SK-N-SH (cell line): ENCODE measurements around the gene HOXB8. TPM values are rescaled to one million over a fixed set of nuclear protein-coding genes. Genes with fewer than 3 reads are reported as not detected.

ENCODE experiments used
- CTCF ChIA-PET: fragments of 300-600, 350-600 bp; formaldehyde crosslinking; extraction: SDS; loops from one replicate; lab custom pipeline; 2021; lab: Yijun Ruan, JAX
- POLR2A ChIA-PET: fragments of 350-600 bp; sonication (Branson Sonifier 250); formaldehyde crosslinking; extraction: SDS; loops from one replicate; lab custom pipeline; 2020; ENCODE audit warnings: antibody characterized with exemption, inconsistent platforms; lab: Yijun Ruan, JAX
- DNase-seq: peaks from one replicate; pipeline ENCODE4 v3.0.0; 2012
- H2AFZ ChIP-seq: fragments of 200-600 bp; sonication (generic); 2 replicates; pipeline ENCODE4 v1.8.1; 2016; ENCODE audit warnings: antibody characterized with exemption, mild to moderate bottlenecking, low read depth
- H3F3A ChIP-seq: fragments of 200-600 bp; sonication (generic); replicated peaks from 2 replicates; pipeline ENCODE3; 2016; ENCODE audit warnings: antibody characterized with exemption, mild to moderate bottlenecking; ENCODE audit not compliant: insufficient read depth
- H3K27ac ChIP-seq, 2 experiments: fragments of 200-500 bp in 1 of 2; fragments of 200-600 bp in 1 of 2; sonication (Bioruptor generic) in 1 of 2; sonication (generic), shearing (Covaris generic) in 1 of 2; 2 replicates each; pipeline versions ENCODE4 v1.5.1 to v1.6.1; 2014 to 2016; ENCODE audit warnings: low read depth in 2 of 2, inconsistent platforms in 1 of 2, low read length in 1 of 2, mild to moderate bottlenecking in 1 of 2, mixed read lengths in 1 of 2
- H3K27me3 ChIP-seq: fragments of 200-600 bp; sonication (generic), shearing (Covaris generic); 2 replicates; pipeline ENCODE4 v1.6.1; 2016; ENCODE audit warnings: mixed run types; ENCODE audit not compliant: insufficient read depth
- H3K36me3 ChIP-seq, 2 experiments: fragments of 200-500 bp in 1 of 2; fragments of 200-600 bp in 1 of 2; sonication (Bioruptor generic) in 1 of 2; sonication (generic) in 1 of 2; replicated peaks in 1 of 2; 2 replicates each; pipeline versions ENCODE3 to v1.5.1; 2014 to 2016; ENCODE audit warnings: low read length in 1 of 2, mild to moderate bottlenecking in 1 of 2; ENCODE audit not compliant: insufficient read depth in 2 of 2, control insufficient read depth in 1 of 2
- H3K4me1 ChIP-seq, 2 experiments: fragments of 200-500 bp in 1 of 2; fragments of 200-600 bp in 1 of 2; sonication (Bioruptor generic) in 1 of 2; sonication (generic), shearing (Covaris generic) in 1 of 2; 2 replicates each; pipeline versions ENCODE4 v1.5.1 to v1.6.1; 2014 to 2016; ENCODE audit warnings: low read depth in 1 of 2, low read length in 1 of 2, mixed run types in 1 of 2; ENCODE audit not compliant: insufficient read depth in 2 of 2, control insufficient read depth in 1 of 2
- H3K4me2 ChIP-seq: fragments of 200-600 bp; sonication (generic), shearing (Covaris generic); 2 replicates; pipeline ENCODE4 v1.6.1; 2017; ENCODE audit warnings: mixed run types
- H3K4me3 ChIP-seq, 2 experiments: fragments of 200-500 bp in 1 of 2; fragments of 200-600 bp in 1 of 2; sonication (Bioruptor generic) in 1 of 2; sonication (generic), shearing (Covaris generic) in 1 of 2; 2 replicates each; pipeline versions ENCODE4 v1.5.1 to v1.8.1; 2014 to 2016; ENCODE audit warnings: low read depth in 2 of 2, inconsistent platforms in 1 of 2, low read length in 1 of 2, mild to moderate bottlenecking in 1 of 2, mixed read lengths in 1 of 2, moderate library complexity in 1 of 2
- H3K79me2 ChIP-seq: fragments of 200-600 bp; sonication (generic); 2 replicates; pipeline ENCODE4 v1.8.1; 2017; ENCODE audit warnings: mild to moderate bottlenecking; ENCODE audit not compliant: insufficient read depth
- H3K9ac ChIP-seq: fragments of 200-600 bp; sonication (generic); 2 replicates; pipeline ENCODE4 v1.6.1; 2017; ENCODE audit warnings: mixed run types
- H3K9me2 ChIP-seq: fragments of 200-600 bp; sonication (generic); 2 replicates; pipeline ENCODE4 v1.6.1; 2017; ENCODE audit warnings: mixed run types
- H3K9me3 ChIP-seq: fragments of 200-600 bp; sonication (generic); 2 replicates; pipeline ENCODE4 v1.6.1; 2017; ENCODE audit warnings: mixed run types, mild to moderate bottlenecking, moderate library complexity
- H4K20me1 ChIP-seq: fragments of 200-600 bp; sonication (generic); 2 replicates; pipeline ENCODE4 v1.6.1; 2017; ENCODE audit warnings: mild to moderate bottlenecking, mixed run types; ENCODE audit not compliant: insufficient read depth
- EZH2phosphoT487 ChIP-seq: fragments of 200-600 bp; sonication (generic); IDR thresholded peaks from 2 replicates; pipeline ENCODE4 v1.6.1; 2017; ENCODE audit warnings: low read depth, mixed run types, mild to moderate bottlenecking, antibody characterized with exemption, moderate library complexity, borderline replicate concordance
- RAD21 ChIP-seq: IDR thresholded peaks from 2 replicates; pipeline ENCODE4 v1.6.1; 2012; ENCODE audit warnings: mild to moderate bottlenecking, low read length
- RCOR1 ChIP-seq: fragments of 150-350 bp; IDR thresholded peaks from 2 replicates; pipeline ENCODE4 v1.6.1; 2017; ENCODE audit warnings: antibody characterized with exemption, low read length
- RFX5 ChIP-seq: IDR thresholded peaks from 2 replicates; pipeline ENCODE4 v1.6.1; 2012; ENCODE audit warnings: mild to moderate bottlenecking, improper control_type of control experiment, low read length
- SMC3 ChIP-seq: IDR thresholded peaks from 2 replicates; pipeline ENCODE4 v1.6.1; 2012; ENCODE audit warnings: low read depth, low read length, improper control_type of control experiment
- WGBS: methylation state at CpG from one replicate; pipeline ENCODE4 v1.1.6; 2017; ENCODE audit warnings: low lambda C conversion rate; 5-methylcytosine and 5-hydroxymethylcytosine counted together
- polyA plus RNA-seq, 3 experiments: library from polyadenylated mRNA; depleted of rRNA; stranded (reverse); fragments of >200 nt; gene quantifications; 2 replicates each; pipeline ENCODE4 v1.2.3, GENCODE V29; 2012
- TF ChIP-seq, protein P1 (sequence below): fragments of 200-600 bp; sonication (generic); IDR thresholded peaks from 2 replicates; pipeline ENCODE4 v1.6.1; 2017; ENCODE audit warnings: antibody characterized with exemption, mild to moderate bottlenecking, moderate library complexity
- TF ChIP-seq, protein P2 (sequence below): fragments of 150-350 bp; IDR thresholded peaks from 2 replicates; pipeline ENCODE4 v1.6.1; 2016; ENCODE audit warnings: mild to moderate bottlenecking, low read depth, low read length

The HOXB8 gene
- polyA plus RNA-seq, 1 of the 3 experiments (the other 2 are of a cell fraction), result not detected

DNA sequence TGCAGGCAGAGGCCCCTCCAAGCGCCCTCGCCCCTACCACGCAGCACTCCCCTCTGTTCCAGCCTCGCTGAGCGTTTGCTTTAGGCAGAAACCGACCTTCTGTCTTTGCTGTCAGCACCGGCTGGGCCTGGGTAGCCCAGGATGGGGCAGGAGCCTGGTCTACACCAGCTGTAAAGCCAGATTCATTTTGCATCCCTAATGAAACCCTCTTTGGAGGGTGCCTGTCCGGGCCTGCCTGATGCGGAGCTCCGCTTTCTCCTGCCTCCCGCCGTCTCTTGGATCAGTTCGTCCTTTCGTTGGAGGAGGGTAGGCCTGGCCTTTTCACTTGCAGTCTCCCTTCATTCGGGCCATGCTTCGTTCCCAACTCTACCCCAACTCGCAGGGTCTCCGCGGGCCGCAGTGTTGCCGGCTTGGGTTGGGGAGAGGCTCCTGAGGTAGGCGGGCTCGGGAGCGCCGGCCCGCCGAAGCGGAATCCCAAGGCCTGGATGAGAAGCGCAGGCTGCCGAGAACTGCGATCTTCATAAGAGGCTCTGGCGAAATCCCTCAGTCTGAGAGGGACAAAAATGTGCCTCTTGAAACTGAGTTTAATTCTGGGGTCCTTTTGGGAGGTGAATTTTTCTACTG is 4.8 kb upstream of the HOXB8 start:
- H3K27me3 ChIP-seq, result peaks cover 100% of the 10 kb centered on the region
- no peak overlapping the region for H3K27ac ChIP-seq
- H3K9me2 ChIP-seq, result no peaks in the 10 kb centered on the region
- H3K4me1 ChIP-seq, result no peaks in the 10 kb centered on the region
- H3K36me3 ChIP-seq, result no peaks in the 10 kb centered on the region
- H3K79me2 ChIP-seq, result no peaks in the 10 kb centered on the region
- 0 out of 2 replicates have a peak overlapping the region, but pooled peaks have one; percentile 17 for H2AFZ ChIP-seq
- H3F3A ChIP-seq, result no peaks in the 10 kb centered on the region
- TF ChIP-seq EZH2phosphoT487, result peak; percentile 76
- TF ChIP-seq RCOR1, result no peak
- no peaks in the 10 kb centered on the region for H3K9me3 ChIP-seq
- no peak for DNase-seq
- no peak overlapping the region for H3K4me3 ChIP-seq
- CTCF ChIA-PET, result interaction anchor here (0.9 to 5.9 kb wide), 12 partner anchors 9 to 448 kb away, joined by 3 to 59 read pairs (median 8); partner anchors contain the start of gene HOXB5
- peaks cover 25% of the 10 kb centered on the region for H4K20me1 ChIP-seq
- no peak overlapping the region for H3K9ac ChIP-seq
- peak overlapping the region; percentile 12; the same call in 1 of the 2 replicates for H3K4me2 ChIP-seq
- WGBS, result 23% methylated on average over 32 of the region's 32 CpGs
- POLR2A ChIA-PET, result no interaction called here

DNA sequence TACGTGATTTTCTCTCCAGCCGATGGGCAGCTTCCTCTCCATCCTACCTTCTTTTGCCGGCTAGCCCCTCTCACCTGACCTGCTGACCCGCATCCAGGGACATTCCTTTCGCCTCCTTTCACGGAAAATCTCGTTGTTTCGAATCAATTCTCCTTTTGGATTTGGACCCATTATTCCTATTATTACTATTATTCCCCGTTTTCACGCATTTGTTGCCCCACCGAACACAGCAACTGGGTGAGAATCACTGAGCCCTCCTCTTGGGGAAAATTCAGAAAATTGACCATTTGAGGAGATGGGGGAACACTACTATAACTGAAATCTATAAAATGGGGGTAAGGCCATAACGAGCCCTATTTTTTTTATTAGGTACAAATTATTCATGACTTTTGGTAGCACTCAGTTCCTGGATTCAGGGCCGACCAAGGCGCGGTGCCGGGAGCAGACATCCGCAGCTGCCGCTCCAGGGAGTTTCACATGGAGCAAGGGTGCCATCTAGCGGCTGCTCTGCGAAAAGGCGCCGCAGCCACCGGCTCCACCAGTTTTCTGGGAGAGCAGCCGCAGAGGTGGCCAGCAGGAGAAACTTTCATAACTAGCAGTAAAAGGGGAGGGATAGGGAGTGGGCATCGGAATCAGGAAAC is 3.3 kb upstream of the HOXB8 start:
- Histone ChIP-seq H3K79me2 (no peaks in the 10 kb centered on the region), H4K20me1 (peaks cover 25% of the 10 kb centered on the region), H3F3A (no peaks in the 10 kb centered on the region), H3K36me3 (no peaks in the 10 kb centered on the region), H3K27me3 (peaks cover 100% of the 10 kb centered on the region), H3K4me1 (no peaks in the 10 kb centered on the region), H3K4me2 (no peak overlapping the region), H3K27ac (no peak overlapping the region), H3K9me2 (no peaks in the 10 kb centered on the region), H3K9me3 (no peaks in the 10 kb centered on the region), H3K4me3 (no peak overlapping the region), H2AFZ (no peak overlapping the region), H3K9ac (no peak overlapping the region)
- ChIA-PET CTCF (interaction anchor here (0.6 to 5.9 kb wide), 109 partner anchors 9 to 726 kb away, joined by 3 to 59 read pairs (median 4); partner anchors contain the start of genes HOXB5, HOXB9 and PRAC2), POLR2A (no interaction called here)
- WGBS, result 5% methylated on average over 25 of the region's 25 CpGs
- peak; percentile 98 for DNase-seq
- TF ChIP-seq, protein P1, sequence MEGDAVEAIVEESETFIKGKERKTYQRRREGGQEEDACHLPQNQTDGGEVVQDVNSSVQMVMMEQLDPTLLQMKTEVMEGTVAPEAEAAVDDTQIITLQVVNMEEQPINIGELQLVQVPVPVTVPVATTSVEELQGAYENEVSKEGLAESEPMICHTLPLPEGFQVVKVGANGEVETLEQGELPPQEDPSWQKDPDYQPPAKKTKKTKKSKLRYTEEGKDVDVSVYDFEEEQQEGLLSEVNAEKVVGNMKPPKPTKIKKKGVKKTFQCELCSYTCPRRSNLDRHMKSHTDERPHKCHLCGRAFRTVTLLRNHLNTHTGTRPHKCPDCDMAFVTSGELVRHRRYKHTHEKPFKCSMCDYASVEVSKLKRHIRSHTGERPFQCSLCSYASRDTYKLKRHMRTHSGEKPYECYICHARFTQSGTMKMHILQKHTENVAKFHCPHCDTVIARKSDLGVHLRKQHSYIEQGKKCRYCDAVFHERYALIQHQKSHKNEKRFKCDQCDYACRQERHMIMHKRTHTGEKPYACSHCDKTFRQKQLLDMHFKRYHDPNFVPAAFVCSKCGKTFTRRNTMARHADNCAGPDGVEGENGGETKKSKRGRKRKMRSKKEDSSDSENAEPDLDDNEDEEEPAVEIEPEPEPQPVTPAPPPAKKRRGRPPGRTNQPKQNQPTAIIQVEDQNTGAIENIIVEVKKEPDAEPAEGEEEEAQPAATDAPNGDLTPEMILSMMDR, result peak; percentile 100
- TF ChIP-seq SMC3, result peak; percentile 92
- TF ChIP-seq RCOR1, result peak; percentile 14; the same call in 1 of the 2 replicates
- TF ChIP-seq, protein P2, sequence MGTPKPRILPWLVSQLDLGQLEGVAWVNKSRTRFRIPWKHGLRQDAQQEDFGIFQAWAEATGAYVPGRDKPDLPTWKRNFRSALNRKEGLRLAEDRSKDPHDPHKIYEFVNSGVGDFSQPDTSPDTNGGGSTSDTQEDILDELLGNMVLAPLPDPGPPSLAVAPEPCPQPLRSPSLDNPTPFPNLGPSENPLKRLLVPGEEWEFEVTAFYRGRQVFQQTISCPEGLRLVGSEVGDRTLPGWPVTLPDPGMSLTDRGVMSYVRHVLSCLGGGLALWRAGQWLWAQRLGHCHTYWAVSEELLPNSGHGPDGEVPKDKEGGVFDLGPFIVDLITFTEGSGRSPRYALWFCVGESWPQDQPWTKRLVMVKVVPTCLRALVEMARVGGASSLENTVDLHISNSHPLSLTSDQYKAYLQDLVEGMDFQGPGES, result no peak
- peak; percentile 97 for TF ChIP-seq RAD21
- no peak for TF ChIP-seq RFX5
- TF ChIP-seq EZH2phosphoT487, result peak; percentile 58; the same call in 1 of the 2 replicates
